Measurements from ENCODE around the gene PEDS1.

PEDS1 gene

DNA sequence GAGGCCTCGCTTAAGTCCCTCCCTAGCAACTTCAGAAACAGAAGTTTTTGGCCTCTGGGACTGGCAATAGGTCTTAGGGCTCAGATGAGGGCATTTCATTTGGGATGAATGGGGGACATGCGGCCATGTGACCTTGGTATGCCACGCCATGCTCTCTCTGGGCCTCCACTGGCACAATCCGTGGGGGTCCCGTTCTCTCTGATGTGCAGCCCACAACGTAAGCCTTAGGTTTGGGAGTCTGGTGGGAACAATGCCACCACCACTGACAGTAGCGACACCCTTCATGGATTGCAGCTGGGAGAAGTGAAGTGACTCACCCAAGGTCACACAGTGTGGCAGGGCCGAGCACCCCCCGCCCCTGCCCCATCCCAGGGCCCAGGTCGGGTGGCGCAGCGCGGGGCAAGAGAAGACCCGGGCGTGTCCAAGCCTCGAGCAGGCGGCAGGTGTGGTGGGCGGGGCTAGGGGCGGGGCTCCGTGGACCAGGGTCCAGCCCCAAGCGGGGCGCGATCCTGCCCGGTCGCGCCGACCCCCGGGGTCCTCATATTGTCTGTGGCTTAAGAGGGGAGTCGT is 36.2 kb upstream of the PEDS1 start:
- H3K36me3 ChIP-seq (ENCODE audit: insufficient read depth): no peaks in the 10 kb centered on the region
- TF ChIP-seq, protein P1, sequence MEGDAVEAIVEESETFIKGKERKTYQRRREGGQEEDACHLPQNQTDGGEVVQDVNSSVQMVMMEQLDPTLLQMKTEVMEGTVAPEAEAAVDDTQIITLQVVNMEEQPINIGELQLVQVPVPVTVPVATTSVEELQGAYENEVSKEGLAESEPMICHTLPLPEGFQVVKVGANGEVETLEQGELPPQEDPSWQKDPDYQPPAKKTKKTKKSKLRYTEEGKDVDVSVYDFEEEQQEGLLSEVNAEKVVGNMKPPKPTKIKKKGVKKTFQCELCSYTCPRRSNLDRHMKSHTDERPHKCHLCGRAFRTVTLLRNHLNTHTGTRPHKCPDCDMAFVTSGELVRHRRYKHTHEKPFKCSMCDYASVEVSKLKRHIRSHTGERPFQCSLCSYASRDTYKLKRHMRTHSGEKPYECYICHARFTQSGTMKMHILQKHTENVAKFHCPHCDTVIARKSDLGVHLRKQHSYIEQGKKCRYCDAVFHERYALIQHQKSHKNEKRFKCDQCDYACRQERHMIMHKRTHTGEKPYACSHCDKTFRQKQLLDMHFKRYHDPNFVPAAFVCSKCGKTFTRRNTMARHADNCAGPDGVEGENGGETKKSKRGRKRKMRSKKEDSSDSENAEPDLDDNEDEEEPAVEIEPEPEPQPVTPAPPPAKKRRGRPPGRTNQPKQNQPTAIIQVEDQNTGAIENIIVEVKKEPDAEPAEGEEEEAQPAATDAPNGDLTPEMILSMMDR (conservative IDR thresholded peaks at IDR 0.05; ENCODE audit: low read depth, low read length): no peak
- H3K4me1 ChIP-seq (ENCODE audit: low read depth, poor library complexity, severe bottlenecking): peaks cover 19% of the 10 kb centered on the region
- H2AFZ ChIP-seq (ENCODE audit: low read depth): peak overlapping the region; percentile 88
- no peak overlapping the region for H3K27ac ChIP-seq
- H3K27me3 ChIP-seq (ENCODE audit: insufficient read depth, low read depth): peaks cover 12% of the 10 kb centered on the region
- no peaks in the 10 kb centered on the region for H4K20me1 ChIP-seq (ENCODE audit: insufficient read depth)
- H3K4me3 ChIP-seq (IDR thresholded peaks at IDR 0.05; ENCODE audit: insufficient read depth, low read depth, low read length): no peak overlapping the region
- peak overlapping the region; percentile 84 for H3K4me2 ChIP-seq
- H3K9ac ChIP-seq: peak overlapping the region; percentile 96; the same call in 1 of the 2 replicates
- H3K79me2 ChIP-seq (ENCODE audit: insufficient read depth, low read depth): peaks cover 23% of the 10 kb centered on the region

DNA sequence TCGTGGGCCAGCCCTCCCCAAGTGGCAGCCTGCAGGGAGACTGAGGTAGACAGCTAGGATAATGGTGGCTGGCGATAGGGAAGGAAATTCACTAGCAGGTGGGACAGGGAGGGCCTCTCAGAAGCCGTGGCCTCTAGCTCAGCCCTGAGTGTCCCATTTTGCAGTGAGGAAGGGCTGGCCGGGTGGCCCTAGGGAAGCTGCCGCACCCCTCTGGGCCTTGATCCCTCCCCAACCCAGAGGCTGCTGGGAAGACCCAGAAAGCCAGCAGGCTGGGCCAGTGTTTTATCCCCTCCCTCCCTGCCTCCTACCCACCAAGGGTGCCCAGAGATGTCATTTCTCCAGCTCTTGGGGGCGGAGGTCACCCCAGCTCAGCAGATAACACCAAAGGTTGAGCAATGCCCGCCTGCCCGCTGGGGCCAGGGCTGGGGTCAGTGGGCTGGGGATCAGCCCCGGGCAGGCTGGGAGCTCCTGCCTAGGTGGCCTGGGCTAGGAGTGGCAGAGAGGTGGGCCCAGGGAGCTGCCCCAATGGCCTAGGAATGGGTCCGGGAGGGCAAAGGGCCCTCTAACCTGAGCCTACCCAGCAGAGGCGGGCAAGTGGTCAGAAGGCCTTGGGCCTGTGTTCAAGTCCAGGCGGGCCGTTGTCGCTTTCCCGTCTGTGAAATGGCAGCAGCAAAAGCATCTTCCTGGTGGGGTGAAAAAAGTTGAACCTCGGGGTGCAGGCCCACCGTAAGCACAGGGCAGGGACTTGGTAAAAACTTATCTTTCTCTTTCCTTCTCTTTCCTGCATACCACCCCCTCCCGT is 35.6 kb upstream of the PEDS1 start:
- Histone ChIP-seq H3K27ac (no peak overlapping the region), H3K27me3 (ENCODE audit: insufficient read depth, low read depth) (peaks cover 19% of the 10 kb centered on the region), H3K4me1 (ENCODE audit: low read depth, poor library complexity, severe bottlenecking) (peaks cover 14% of the 10 kb centered on the region), H2AFZ (ENCODE audit: low read depth) (no peak overlapping the region), H3K36me3 (ENCODE audit: insufficient read depth) (no peaks in the 10 kb centered on the region), H3K9ac (no peak overlapping the region), H3K4me2 (no peak overlapping the region), H3K4me3 (IDR thresholded peaks at IDR 0.05; ENCODE audit: insufficient read depth, low read depth, low read length) (no peak overlapping the region), H4K20me1 (ENCODE audit: insufficient read depth) (no peaks in the 10 kb centered on the region), H3K79me2 (ENCODE audit: insufficient read depth, low read depth) (peaks cover 20% of the 10 kb centered on the region)
- TF ChIP-seq, protein P1 (conservative IDR thresholded peaks at IDR 0.05; ENCODE audit: low read depth, low read length): no peak

DNA sequence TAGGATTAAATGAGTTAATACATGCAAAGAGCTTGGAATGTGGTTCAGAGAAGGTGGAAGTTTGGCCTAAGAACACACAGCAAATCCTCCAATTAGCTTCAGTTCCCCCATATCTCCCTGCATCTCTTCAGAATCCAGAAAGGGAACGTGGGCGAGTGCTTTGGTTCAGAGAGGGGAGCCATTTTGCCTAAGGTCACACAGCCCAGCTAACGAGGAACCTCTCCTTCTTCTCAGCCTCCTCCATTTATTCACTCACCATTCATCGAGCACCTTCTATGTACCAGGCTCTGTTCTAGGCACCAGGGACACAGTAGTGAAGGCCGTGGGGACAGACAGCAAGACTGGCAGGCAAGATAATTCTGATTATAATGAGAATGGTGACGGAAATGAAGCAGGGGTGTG is 34.8 kb upstream of the PEDS1 start:
- Histone ChIP-seq H2AFZ (ENCODE audit: low read depth) (no peak overlapping the region), H3K9ac (no peak overlapping the region), H3K4me3 (IDR thresholded peaks at IDR 0.05; ENCODE audit: insufficient read depth, low read depth, low read length) (no peak overlapping the region), H4K20me1 (ENCODE audit: insufficient read depth) (no peaks in the 10 kb centered on the region), H3K36me3 (ENCODE audit: insufficient read depth) (no peaks in the 10 kb centered on the region), H3K4me2 (no peak overlapping the region), H3K27ac (no peak overlapping the region), H3K4me1 (ENCODE audit: low read depth, poor library complexity, severe bottlenecking) (peaks cover 8% of the 10 kb centered on the region), H3K27me3 (ENCODE audit: insufficient read depth, low read depth) (peaks cover 24% of the 10 kb centered on the region), H3K79me2 (ENCODE audit: insufficient read depth, low read depth) (peaks cover 12% of the 10 kb centered on the region)
- TF ChIP-seq, protein P1 (conservative IDR thresholded peaks at IDR 0.05; ENCODE audit: low read depth, low read length): no peak

DNA sequence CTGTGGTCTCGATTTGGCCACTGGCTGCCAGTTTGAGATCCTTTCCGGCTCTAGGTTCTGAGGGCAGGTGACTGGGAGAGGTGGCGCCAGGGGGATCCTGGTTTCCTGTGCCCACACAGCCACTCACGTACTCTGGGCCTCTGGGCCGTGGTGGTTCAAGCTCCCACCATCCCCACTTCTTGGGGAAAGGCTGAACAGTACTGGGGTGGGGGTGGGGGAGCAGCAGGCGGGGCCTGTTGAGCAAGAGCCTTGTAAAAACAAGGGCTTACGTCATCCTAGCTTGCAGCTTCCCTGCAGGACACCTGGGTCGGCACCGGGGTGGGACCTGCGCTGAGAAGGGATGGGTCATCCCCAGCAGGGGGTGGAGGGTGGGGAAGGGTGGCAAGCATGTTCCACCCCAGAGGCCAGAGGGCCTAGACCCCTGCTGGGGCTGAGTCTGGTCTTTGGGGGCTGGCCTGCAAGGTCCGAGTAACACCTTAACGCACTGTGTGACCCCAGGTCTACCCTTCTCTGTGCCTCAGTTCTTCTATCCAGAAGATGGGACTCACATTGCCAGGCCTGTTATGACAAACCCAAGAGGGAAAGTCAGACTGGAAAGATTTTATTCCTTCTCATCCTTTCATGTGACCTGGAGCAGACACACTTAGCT is 34.0 kb upstream of the PEDS1 start:
- no peaks in the 10 kb centered on the region for H3K36me3 ChIP-seq (ENCODE audit: insufficient read depth)
- H3K4me1 ChIP-seq (ENCODE audit: low read depth, poor library complexity, severe bottlenecking): peaks cover 7% of the 10 kb centered on the region
- peaks cover 4% of the 10 kb centered on the region for H3K79me2 ChIP-seq (ENCODE audit: insufficient read depth, low read depth)
- no peaks in the 10 kb centered on the region for H4K20me1 ChIP-seq (ENCODE audit: insufficient read depth)
- H3K27ac ChIP-seq: no peak overlapping the region
- H3K4me2 ChIP-seq: no peak overlapping the region
- H2AFZ ChIP-seq (ENCODE audit: low read depth): no peak overlapping the region
- H3K4me3 ChIP-seq (IDR thresholded peaks at IDR 0.05; ENCODE audit: insufficient read depth, low read depth, low read length): no peak overlapping the region
- peaks cover 24% of the 10 kb centered on the region for H3K27me3 ChIP-seq (ENCODE audit: insufficient read depth, low read depth)
- TF ChIP-seq, protein P1 (conservative IDR thresholded peaks at IDR 0.05; ENCODE audit: low read depth, low read length): no peak
- H3K9ac ChIP-seq: no peak overlapping the region
